Uterus (tissue), 2 donors: Measurements from ENCODE around the gene RGS9.

Source experiments
- POLR2A ChIP-seq, 2 donors: fragments of 450-650 bp; IDR thresholded peaks; one replicate each; pipeline ENCODE4 v1.6.1; 2016; ENCODE audit warnings: antibody characterized with exemption in 2 of 2, mild to moderate bottlenecking in 1 of 2, moderate library complexity in 1 of 2
- TF ChIP-seq, protein P1 (sequence below), 4 experiments: fragments of 200-600 bp in 2 of 4; fragments of 450-650 bp in 2 of 4; sonication (generic) in 2 of 4; IDR thresholded peaks; one replicate each; pipeline ENCODE4 v1.5.1; 2016 to 2019; ENCODE audit warnings: antibody characterized with exemption in 4 of 4, mild to moderate bottlenecking in 2 of 4, moderate library complexity in 1 of 4

DNA sequence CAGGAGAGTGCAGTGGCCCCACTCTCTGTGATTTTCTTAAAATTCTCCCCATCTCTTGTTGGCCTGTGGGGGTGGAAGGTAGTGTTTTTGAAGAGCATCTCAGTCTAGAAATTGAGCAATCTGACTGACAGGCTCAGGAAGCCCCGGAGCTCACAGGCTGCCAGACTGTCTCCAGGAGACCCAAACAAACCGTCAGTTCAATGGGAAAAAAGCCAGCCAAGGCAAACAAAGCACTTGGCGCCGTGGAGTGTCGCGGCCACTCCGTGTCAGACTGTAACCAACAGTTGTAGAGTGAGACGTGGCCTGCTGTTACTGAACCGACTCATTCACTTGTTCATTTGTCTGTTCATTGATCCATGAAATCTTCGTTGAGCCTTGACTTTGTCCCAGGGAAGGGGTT lies 33.7 kb downstream of the RGS9 start:
- TF ChIP-seq, protein P1, sequence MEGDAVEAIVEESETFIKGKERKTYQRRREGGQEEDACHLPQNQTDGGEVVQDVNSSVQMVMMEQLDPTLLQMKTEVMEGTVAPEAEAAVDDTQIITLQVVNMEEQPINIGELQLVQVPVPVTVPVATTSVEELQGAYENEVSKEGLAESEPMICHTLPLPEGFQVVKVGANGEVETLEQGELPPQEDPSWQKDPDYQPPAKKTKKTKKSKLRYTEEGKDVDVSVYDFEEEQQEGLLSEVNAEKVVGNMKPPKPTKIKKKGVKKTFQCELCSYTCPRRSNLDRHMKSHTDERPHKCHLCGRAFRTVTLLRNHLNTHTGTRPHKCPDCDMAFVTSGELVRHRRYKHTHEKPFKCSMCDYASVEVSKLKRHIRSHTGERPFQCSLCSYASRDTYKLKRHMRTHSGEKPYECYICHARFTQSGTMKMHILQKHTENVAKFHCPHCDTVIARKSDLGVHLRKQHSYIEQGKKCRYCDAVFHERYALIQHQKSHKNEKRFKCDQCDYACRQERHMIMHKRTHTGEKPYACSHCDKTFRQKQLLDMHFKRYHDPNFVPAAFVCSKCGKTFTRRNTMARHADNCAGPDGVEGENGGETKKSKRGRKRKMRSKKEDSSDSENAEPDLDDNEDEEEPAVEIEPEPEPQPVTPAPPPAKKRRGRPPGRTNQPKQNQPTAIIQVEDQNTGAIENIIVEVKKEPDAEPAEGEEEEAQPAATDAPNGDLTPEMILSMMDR (IDR thresholded peaks at IDR 0.05) = no peak
- no peak for TF ChIP-seq POLR2A (IDR thresholded peaks at IDR 0.05)
